Stimulated activated CD8-positive, alpha-beta memory T cell treated with anti-CD3 and anti-CD28 coated beads, Interleukin-12 subunit alpha, Interleukin-12 subunit beta, amount 100 ng/mL, for 24 hours (primary cell): Measurements from ENCODE around the gene GNA12.
"Not testable (repeated sequence)": the region's sequence is repeated elsewhere in the genome, so short reads cannot be mapped to it uniquely, and the experiment has no call there.

Source experiments
- DNase-seq: peaks from one replicate; pipeline ENCODE4 v3.0.0-alpha.2; 2020; ENCODE audit errors: extremely low read depth

GNA12 gene

GRCh38 chr7:2753148-2753547 is 91.0 kb downstream of the GNA12 start:
- DNase-seq: no peak

- DNase-seq: no peak
These were observed 93.0 kb downstream of the GNA12 start for GRCh38 chr7:2751086-2751485.

- no peak for DNase-seq
These were observed 94.1 kb downstream of the GNA12 start for GRCh38 chr7:2750004-2750407.

GRCh38 chr7:2748684-2749083 is 95.4 kb downstream of the GNA12 start:
- DNase-seq: not testable (repeated sequence)

- DNase-seq: not testable (repeated sequence)
These were observed 100.5 kb downstream of the GNA12 start for GRCh38 chr7:2743523-2744185.

GRCh38 chr7:2738766-2739549 is 105.2 kb downstream of the GNA12 start:
- DNase-seq: no peak

- no peak for DNase-seq
These were observed 106.2 kb downstream of the GNA12 start for GRCh38 chr7:2737771-2738540.

- DNase-seq: not testable (repeated sequence)
These were observed 106.9 kb downstream of the GNA12 start for GRCh38 chr7:2737005-2737743.

- DNase-seq: no peak
These were observed 107.6 kb downstream of the GNA12 start for GRCh38 chr7:2736411-2736914.

- DNase-seq: no peak
These were observed 108.4 kb downstream of the GNA12 start for GRCh38 chr7:2735744-2736143.

GRCh38 chr7:2734751-2735571 is 109.1 kb downstream of the GNA12 start:
- DNase-seq: no peak

- DNase-seq: no peak
These were observed 109.9 kb downstream of the GNA12 start for GRCh38 chr7:2734084-2734686.

- DNase-seq: no peak
These were observed 111.0 kb downstream of the GNA12 start for GRCh38 chr7:2732959-2733584.

GRCh38 chr7:2732388-2732787 is 111.7 kb downstream of the GNA12 start:
- no peak for DNase-seq

GRCh38 chr7:2730846-2731770 is 113.0 kb downstream of the GNA12 start:
- no peak for DNase-seq

- no peak for DNase-seq
These were observed 114.0 kb downstream of the GNA12 start for GRCh38 chr7:2729893-2730716.

GRCh38 chr7:2729031-2729892 is 114.8 kb downstream of the GNA12 start:
- DNase-seq: no peak
